ENCODE results near the gene CASQ1.

Gene CASQ1

DNA sequence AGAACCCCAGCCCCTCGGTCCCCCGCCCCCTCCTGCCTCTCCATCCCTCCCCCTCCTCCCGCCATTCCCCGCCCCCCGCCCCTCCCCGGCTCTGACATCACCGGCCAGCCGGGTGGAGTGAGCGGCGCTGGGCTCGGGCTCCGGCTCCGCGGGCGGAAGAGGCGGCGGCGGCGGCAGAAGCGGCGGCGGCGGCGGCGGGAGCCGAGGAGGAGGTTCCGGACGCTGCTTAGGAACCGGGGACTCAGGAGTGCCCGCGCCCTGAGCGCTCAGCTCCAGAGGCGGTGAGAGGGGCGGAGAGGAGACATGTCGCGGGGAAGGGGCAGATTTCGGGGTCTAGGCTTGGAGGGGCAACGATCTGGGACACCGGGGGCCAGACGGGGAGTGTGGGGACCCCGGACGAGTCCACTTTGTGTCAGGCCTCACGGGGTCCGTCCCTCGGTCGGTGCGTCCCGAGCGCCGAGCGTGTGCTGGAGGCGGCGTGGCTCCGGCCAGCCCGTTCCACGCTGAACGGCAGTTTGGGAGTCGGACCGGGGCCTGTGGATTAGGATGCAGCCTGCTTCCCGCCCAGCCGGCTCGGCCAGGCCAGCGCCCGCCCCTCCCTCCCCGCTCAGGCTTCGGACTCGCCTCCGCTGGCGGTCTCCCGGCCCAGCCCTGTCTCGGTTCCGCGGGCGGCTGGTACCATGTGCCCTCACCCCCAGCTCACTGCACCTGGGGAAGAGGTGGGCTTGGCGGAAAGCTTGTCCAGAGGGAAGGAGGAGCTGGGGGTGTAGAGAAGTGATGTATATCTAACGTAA, 15.1 kb downstream of the CASQ1 start, which contains the start of gene PEA15:
Gene PEA15 (plus strand): TSS at position 143 of the 794 bp plus-strand sequence. CDS start 6,161 bp downstream, outside the sequence.
- peak; percentile 96 for DNase-seq (ENCODE audit: low spot score)

DNA sequence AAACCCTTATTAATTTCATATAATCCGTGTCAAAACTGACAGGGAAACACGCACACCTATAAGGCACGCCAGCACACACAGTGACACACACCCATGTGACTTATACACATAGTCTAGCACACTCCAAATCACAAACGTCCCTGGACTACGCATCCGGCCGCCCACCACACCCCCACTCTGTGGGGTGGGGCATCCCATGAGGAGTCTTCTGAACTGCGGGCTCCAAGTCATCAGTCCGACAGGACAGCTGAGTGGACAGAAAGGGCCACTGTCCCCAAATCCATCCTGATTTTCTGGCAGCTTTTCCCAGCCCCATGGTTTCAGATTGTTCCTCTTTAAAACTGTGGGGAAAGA, 15.6 kb downstream of the CASQ1 start:
- DNase-seq (ENCODE audit: low spot score) = peak; percentile 78

DNA sequence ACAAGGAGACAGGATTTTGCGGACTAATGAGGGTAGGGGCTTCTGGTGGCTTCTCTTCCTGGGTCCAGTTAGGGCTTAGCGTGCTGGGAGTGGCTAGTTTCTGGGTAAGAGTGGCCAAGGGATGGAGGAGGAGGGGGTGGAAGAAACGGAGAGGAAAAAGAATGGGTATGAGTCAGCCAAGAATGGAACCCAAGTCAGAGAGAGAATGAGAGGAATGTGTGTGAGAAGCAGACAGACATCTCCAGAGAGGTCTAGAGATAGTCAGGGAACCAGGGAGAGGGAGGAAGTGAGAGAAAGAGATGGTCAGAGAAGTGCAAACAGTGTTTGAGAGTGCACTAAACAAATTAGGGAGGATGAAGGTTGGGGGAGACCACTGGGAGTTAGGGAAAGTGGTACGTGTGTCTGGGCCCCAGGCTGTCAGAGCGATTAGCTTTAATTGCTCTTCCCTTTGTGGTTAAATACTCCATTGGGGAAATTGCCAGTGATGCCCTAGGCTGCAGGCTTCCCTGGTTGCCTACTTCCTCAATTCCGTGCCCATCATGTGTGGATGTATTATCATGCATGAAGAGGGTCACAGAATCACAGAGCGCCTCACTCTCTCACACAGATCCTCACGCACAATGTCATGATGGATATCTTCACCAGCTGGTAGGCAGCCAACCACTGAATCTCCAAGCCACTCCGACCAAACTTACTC, 16.2 kb downstream of the CASQ1 start:
- peak; percentile 94 for DNase-seq (ENCODE audit: low spot score)

DNA sequence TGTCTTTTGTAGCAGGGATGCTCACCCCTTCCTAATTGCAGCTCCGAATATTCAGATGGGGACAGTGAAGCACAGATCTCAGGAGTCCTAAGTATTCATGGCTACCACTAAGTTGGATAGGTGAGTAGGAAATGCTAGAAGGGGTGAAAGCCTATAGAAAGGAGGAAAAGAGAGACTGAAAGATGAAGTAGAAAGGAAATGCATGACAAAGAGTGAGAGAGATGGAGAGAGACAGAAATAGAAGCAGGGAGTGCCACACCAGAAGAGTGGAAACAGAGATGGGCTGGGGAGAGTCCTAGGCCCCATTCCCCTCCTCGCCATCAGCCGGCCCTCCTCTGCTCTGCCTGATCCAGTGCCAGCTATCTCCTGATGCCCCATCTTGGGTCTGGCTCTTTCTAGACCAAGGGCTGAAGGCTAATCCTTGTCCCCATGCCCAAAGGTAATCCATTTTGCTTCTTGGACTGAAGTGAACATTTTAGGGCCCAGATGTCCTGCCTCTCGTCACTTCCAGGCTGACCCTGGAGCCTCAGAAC, 16.8 kb downstream of the CASQ1 start:
- no peak for DNase-seq (ENCODE audit: low spot score)

DNA sequence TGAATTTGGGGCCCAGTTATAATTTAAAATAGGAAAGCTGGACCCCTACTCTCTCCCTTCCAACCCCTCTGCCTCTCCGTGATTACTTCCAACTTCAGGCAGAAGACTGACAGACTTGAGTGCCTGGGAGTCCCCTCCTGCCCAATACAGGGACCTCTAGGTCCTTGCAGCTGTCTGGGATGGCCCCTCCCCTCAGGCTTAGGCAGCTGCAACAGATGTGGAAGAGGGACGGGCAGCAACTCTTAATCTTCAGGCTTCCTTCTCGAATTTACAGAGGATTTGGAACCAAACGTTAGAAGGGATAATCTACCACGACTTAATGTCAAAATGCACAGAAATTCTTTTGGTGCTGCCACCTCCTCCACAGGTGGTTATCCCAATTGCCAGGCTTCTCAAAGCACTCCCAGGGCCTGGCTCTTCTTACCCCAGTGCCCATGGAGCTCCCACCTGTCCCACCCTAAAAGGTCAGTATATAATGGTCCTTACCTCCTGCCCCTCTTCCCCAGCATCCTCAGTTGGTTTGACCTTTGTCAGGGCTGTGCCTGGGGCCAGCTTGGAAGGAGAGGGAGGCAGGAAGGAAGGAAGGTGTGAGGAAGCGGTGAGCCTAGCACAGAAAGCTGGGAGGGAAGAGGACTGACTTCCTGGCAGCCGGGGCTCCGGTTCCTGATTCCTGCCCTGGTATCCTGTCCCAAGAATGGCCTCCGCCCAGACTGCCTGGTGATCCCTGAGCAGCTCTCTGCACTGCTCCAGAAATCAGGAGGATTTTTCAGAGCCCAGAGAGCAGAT, 17.6 kb downstream of the CASQ1 start:
- DNase-seq (ENCODE audit: low spot score) = no peak

DNA sequence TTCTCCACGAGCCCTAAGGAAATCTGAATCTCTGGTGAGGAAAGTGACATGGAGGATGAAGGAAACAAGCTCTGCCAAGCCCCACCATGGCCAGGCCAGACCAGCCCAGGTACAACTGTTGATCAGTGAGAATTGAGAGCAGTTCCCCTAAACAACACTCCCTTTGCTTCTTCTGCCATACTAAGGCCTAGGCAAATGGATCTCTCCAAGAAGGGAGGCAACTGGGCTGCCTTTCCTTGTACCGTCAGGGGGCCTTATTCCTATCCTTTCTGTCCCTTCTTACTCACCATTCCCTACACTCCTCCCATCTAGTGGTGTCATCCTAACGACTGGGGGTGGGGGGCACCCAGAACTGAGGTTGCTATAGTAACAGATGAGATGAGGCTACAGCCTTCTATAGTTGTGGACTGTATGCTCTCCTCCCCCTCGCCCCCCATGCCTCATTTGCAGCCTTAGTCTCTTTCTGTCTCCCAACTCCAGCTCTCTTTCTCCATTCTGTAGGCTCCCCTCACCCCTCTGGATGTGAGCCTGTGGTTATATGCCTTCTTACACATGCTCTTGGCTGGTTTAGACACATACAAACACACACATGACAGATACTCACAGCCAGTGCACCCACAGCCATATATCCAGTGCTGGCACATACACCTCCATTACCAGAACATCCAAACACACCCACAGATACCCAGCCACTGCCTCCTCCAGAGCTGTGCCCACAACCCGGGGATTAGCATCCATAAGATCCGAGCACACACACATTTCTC, 18.4 kb downstream of the CASQ1 start:
- no peak for DNase-seq (ENCODE audit: low spot score)

DNA sequence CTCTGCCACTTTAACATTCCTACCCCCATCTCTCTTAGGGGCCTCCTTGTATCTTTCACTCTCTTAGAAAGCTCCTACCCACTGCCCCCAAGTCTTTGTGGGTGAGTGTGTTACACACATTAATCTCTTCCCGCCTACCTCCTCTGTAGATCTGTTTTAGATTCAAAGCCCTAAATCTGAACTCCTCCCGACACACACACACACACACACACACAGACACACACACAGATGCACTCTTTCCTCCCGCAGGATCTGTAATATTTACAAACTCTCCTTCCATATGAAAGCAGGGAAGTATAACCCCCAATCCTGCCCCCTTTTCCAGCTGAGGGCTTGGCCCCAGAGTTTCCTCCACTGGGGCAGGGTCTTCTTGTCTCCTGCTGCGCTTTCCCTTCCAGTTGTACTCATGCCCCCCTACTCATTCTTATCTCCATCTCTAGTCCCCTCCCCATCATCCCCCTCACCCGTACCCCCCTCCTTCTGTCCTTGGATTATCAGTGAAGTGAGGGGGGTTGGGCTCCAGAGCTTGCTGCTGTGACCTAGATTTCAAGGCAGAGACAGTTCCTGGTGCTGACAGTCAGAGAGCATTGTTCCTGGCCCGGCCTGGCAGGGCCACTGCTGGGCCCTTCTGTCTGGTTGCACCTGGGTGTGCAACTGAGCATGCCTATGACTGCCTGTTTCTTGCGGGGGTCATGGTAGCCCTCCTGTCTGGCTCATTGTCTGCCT, 19.1 kb downstream of the CASQ1 start:
- DNase-seq (ENCODE audit: low spot score) = no peak

DNA sequence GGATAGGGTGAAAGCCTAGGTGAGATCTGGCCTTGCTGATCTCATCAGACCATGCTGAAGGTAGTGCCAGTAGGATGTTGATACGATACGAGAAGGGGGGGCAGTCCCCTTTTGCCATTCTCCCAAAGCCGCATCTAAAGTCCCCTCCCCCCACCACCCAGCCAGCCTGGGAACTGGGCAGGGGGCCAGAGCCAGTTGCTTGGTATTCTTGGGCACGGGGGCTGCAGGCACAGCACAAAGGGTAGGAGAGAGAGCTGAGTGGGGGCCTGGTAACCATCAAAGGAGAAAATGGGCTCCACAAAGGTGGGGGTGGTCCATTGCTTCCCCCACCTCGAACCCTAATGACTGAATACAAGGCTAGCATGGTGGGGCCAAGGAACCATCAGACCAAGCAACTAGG, 20.2 kb downstream of the CASQ1 start:
- DNase-seq (ENCODE audit: low spot score) = no peak

DNA sequence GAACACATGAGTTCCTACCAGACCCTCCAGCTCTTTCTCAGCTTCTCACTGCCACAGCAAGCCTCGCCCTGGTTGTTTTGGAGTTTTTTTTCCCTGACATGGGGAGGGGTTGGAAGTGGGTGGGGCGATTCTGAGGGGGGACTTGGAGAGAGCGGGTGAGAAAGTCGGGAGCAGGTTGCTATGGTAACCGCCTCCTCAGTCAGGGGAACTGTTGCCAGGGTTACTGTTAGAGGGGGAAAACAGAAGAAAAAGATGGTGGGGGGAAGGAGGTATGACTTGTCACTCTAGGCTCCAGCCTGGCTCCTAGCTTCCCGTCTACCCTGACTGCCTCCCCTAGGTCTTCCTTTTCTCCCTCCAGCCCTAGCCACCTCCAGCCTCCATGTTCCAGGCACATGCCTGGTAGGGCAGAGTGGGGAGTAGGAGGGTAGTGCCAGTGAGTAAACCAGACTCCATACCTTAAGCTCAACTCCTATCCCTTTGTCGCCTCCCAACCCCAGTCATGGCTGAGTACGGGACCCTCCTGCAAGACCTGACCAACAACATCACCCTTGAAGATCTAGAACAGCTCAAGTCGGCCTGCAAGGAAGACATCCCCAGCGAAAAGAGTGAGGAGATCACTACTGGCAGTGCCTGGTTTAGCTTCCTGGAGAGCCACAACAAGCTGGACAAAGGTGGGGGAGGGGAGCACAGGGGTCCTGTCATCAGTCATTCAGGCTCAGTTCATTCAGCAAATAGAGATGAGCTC, 20.8 kb downstream of the CASQ1 start:
- DNase-seq (ENCODE audit: low spot score) = no peak

DNA sequence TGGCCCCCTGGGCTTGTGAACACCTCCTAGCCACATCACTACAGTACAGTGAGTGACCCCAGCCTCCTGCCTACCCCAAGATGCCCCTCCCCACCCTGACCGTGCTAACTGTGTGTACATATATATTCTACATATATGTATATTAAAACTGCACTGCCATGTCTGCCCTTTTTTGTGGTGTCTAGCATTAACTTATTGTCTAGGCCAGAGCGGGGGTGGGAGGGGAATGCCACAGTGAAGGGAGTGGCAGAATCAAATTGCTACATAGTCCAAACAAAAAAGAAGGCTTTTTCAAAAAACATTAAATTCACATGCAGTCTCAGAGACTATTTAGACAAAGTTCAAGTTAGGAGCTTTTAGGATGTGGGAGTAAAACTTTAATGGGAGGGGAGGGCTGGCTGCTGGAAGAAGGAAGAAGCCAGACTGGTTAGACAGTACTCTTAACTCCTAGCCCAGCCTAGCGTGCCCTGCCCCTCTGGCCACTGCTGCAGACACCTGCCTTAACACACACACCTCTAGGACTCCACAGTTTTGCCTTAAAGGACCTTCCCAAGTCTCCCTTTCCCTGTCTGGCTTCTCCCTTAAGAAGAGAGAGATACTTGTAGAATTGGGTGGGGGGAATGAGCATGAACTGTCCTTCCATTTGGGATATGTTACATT, 24.2 kb downstream of the CASQ1 start:
- no peak for DNase-seq (ENCODE audit: low spot score)

DNA sequence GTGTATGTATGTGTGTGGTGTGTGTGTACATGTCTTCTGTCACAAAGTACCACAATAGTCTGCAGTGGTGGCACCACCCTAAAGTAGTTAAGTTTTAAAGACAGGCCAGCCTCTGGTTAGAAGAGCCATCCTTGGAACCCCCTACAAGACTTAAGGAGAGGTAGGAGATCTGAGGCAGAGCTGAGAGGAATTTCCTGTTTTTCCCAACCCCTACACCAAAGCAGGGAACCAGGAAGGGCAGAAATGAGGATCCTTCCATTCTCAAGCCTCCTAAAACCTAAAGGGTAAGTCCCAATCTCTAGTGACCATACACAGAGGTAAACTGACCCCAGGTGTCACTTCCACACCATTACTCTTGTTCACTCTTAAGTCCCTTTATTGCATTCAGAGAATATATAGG, 25.9 kb downstream of the CASQ1 start:
- DNase-seq (ENCODE audit: low spot score) = no peak

DNA sequence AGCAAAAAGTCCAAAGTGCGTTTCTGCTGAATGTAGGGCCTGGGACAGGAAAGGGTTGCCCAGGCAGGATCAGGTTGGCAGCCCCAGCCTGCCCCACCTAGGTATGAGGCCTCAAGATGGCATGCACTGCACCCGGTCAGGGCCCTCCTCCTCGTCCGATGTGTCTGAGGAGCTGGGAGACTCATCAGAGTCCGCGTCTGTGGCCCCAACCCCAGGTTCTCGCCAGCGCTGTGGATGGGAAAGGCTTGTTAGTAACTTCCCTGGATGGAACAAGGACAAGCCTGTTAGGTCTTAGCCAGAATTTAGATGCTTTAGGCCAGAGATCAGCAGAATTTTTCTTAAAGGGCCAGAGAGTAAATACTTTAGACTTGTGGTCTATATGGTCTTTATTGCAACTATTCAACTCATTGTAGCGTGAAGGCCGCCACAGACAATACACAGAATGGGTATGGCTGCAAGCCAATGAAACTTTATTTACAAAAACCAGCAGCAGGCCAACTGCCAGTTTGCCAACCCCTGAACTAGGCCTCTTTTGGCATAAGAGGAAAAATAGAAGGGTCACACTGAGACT, 27.2 kb downstream of the CASQ1 start:
- peak; percentile 36 for DNase-seq (ENCODE audit: low spot score)

DNA sequence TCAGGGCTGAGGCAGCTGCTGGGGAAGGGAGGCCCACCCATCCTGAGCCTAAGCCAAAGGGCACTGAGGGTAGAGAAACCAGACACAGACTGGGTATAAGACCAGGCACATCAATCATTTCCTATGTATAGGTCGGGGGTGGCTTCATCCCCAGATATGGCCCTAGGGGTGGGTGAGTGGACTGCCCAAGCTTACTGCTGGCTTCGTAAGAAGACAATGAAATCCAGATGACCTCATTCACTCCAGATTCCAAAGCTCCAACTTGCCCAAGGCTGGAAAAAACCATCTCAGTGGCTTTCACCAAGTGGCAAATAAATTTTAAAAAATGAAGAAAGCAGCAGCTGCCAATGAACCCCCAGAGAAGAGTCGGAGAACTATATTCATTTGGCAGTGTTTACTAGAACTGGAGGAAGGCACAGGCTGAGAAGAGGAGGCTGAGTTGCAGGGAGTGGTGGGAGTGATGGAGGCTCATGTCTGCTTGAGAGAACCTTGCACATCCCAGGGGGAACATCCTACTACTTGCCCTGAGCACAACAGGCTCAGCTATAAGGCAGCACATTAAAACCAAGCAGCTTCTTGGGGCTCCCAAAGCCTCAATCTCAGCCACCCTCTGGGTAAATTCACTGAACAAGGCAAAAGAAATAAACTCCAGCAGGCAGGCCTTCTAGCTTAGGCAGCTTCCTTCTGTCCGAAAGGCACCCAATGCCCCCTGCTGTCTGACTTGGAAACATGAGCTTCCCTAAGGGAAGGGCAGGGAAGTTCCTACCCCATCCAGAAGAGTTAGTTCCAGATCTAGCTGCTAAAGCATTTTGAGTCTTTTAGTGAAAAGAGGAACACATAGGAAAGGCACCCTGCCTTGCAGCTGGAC, 28.9 kb downstream of the CASQ1 start:
- peak; percentile 75 for DNase-seq (ENCODE audit: low spot score)

DNA sequence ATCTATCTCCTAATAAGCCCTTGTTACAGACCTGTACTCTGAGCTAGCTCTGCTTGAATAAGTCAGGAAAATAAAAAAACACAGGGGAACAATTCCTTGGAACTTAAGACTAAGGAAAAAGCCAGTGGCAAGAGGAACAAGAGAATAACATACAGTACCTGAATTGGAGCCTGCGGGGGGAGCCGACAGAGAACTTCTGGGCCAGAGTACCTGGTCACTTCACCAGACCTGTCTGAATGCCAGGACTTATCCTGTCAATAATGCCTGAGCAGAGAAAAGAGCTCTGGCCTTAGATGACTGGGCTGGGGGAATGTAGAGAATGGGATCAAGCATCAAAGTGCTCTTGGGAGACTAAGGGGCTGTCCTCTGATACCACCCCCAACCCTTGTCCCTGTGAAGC, 29.9 kb downstream of the CASQ1 start:
- DNase-seq (ENCODE audit: low spot score) = no peak

DNA sequence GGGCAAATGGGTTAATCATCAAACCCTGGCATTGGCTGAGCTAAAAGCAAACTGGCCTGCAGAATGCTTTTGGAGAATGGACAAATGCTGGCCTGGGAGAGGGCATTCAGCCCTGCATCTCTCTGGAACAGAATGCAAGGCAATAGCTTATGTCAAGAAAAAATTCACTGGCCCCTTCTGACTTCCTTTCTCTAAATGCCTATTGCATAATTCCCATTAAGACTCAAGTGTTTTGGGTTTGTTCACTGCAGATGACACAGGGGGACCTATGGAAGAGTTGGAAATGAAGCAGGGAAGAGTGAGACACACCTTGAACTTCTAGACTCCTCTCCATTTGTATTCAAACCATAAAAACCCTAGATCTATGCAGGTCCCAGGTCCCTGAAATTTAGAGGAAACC, 30.7 kb downstream of the CASQ1 start:
- peak; percentile 42 for DNase-seq (ENCODE audit: low spot score)

DNA sequence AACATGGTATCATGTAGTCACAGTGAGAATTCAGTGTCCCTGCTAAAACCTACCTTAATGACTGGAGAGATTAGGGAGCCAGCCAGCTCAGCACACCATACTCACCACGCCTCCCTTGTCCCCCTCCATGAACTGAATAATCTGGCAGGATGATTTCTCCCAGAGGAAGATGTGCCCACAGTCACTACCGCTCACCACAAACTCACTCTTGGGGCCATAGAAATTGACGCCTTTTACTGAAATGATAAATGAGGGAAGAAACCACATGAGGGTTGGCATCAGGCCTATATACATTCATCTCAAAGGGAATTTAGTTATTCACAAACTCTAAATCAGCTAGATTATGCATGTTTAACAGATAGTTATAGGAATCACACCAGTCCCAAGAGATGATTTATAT, 32.2 kb downstream of the CASQ1 start:
- no peak for DNase-seq (ENCODE audit: low spot score)

DNA sequence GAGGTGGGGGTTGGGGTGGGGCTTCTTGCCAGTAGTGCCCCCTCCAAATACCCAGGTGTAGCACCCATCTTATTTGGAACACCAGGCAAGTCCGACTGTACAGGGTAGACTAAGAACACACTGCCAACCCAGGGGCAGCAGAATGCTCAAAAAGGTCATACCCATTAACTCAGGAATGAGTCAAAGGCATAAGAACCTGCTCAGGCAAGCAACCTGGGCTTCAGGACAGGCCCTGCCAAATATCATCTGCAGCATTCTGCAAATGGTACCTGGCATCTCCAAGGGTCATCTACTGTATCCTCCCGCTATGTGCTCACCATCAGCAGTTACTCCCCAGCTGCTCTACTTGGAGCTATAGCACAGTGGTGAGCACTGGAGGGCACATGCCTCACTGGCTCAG, 34.2 kb downstream of the CASQ1 start:
- no peak for DNase-seq (ENCODE audit: low spot score)

DNA sequence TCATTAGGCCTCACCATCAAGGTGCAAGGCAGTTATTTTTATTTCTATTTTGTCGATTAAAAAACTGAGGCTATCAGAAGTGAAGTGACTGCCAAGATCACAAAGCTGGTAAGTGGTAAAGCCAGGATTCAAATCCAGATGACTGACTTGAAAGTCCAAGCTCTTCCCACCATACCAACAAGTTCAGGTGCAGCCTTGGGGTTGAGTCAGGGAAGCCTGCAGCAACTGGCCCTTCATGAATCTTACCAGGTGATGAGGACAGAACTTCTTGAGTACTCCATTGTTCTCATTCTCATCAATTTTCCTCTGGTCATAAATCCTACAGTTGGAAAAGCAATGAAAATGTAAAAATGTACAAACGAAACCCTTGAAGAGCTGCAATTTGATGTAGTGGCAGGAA, 35.0 kb downstream of the CASQ1 start:
- no peak for DNase-seq (ENCODE audit: low spot score)

DNA sequence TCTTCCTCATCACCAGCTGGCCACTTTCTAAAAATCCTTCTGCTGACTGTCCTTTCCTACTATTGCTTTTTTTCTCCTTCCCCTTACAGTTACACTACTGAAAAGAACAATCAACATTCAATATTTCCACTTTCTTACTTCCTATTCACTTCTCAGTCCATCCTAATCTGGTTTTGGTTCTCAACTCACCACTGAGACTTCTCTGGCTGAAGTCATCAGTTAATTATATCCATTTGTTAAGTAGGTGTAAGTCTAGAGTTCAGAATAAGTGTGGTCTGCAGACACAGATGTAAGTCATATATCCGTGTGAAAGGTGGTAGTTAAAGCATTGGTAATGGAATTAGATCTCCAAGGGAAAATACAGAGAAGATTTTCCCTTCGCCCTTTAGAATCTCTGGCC, 36.2 kb downstream of the CASQ1 start:
- DNase-seq (ENCODE audit: low spot score) = no peak
